ENCODE data around the gene MACROD2.

- TF ChIP-seq CTCF (conservative IDR thresholded peaks at IDR 0.05; ENCODE audit: low read depth, low read length) = no peak
- no peak for TF ChIP-seq BHLHE40 (IDR thresholded peaks at IDR 0.05; ENCODE audit: low read depth, low read length)
These were observed 1616.2 kb downstream of the MACROD2 start for GRCh38 chr20:15611541-15611940.

Measured in IMR-90 (cell line).